ENCODE measurements around the gene XRCC6.
"Not testable (repeated sequence)": the region's sequence is repeated elsewhere in the genome, so short reads cannot be mapped to it uniquely, and the experiment has no call there.

The XRCC6 gene

GRCh38 chr22:41674846-41675340 is 53.8 kb downstream of the XRCC6 start:
- H3K4me3 ChIP-seq (ENCODE audit: insufficient read length, low read depth) = no peak overlapping the region
- peaks cover 53% of the 10 kb centered on the region for H3K36me3 ChIP-seq (ENCODE audit: insufficient read depth, insufficient read length, low read length)
- DNase-seq (ENCODE audit: low read depth, low spot score) = no peak
- H3K9me3 ChIP-seq (ENCODE audit: insufficient read depth, low read length) = no peaks in the 10 kb centered on the region
- TF ChIP-seq YY1 (IDR thresholded peaks at IDR 0.05; ENCODE audit: insufficient read depth, insufficient read length) (no peak), SUZ12 (IDR thresholded peaks at IDR 0.05; ENCODE audit: extremely low read depth, insufficient read depth, insufficient read length) (no peak), ZNF274 (IDR thresholded peaks at IDR 0.05; ENCODE audit: low read depth, low read length) (no peak)
- no peak overlapping the region for H3K9ac ChIP-seq (ENCODE audit: insufficient read length, low read depth)
- H3K27me3 ChIP-seq (ENCODE audit: insufficient read depth, insufficient read length) = no peaks in the 10 kb centered on the region
- H3K4me1 ChIP-seq (ENCODE audit: insufficient read depth, insufficient read length) = no peaks in the 10 kb centered on the region

DNA sequence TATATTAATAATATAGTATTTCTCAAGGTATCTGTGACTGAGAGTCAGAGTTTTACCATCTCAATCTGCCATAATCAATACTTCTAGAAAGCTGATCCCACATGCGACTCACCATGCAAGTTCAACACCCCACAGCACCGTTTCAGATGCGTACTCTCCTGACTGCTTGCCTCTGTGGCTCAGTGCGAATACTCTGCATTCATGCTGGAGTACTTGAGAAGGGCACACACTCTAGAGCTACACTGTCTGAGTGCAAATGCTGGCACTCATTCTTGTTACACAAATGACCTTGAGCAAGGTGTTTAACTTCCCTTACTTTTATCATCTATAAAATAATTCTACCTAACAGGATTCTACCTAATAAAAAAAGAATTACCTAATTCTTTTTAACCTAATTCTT is 55.0 kb downstream of the XRCC6 start:
- DNase-seq (ENCODE audit: low read depth, low spot score) = no peak
- H3K4me3 ChIP-seq (ENCODE audit: insufficient read length, low read depth) = no peak overlapping the region
- H3K9me3 ChIP-seq (ENCODE audit: insufficient read depth, low read length) = no peaks in the 10 kb centered on the region
- no peak overlapping the region for H3K9ac ChIP-seq (ENCODE audit: insufficient read length, low read depth)
- no peak for TF ChIP-seq YY1 (IDR thresholded peaks at IDR 0.05; ENCODE audit: insufficient read depth, insufficient read length)
- no peak for TF ChIP-seq ZNF274 (IDR thresholded peaks at IDR 0.05; ENCODE audit: low read depth, low read length)
- TF ChIP-seq SUZ12 (IDR thresholded peaks at IDR 0.05; ENCODE audit: extremely low read depth, insufficient read depth, insufficient read length) = no peak
- H3K27me3 ChIP-seq (ENCODE audit: insufficient read depth, insufficient read length) = no peaks in the 10 kb centered on the region
- H3K4me1 ChIP-seq (ENCODE audit: insufficient read depth, insufficient read length) = no peaks in the 10 kb centered on the region
- peaks cover 64% of the 10 kb centered on the region for H3K36me3 ChIP-seq (ENCODE audit: insufficient read depth, insufficient read length, low read length)

DNA sequence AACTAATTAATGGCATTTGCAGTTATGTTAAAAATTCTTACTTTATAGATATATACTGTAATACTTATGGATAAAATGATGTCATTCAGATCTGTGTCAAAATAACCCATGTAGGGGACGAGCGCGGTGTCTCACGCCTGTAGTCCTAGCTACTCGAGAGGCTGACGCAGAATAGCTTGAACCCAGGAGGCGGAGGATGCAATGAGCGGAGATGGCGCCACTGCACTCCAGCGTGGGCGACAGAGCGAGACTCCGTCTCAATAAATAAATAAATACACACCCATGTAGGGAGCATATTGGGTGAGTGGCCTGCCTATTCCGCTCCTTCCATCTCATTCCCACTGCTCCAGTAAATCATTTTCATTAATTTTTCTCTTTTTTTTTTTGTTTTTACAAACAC is 60.5 kb downstream of the XRCC6 start:
- Histone ChIP-seq H3K9ac (ENCODE audit: insufficient read length, low read depth) (no peak overlapping the region), H3K4me1 (ENCODE audit: insufficient read depth, insufficient read length) (no peaks in the 10 kb centered on the region), H3K27me3 (ENCODE audit: insufficient read depth, insufficient read length) (no peaks in the 10 kb centered on the region), H3K4me3 (ENCODE audit: insufficient read length, low read depth) (no peak overlapping the region), H3K9me3 (ENCODE audit: insufficient read depth, low read length) (no peaks in the 10 kb centered on the region), H3K36me3 (ENCODE audit: insufficient read depth, insufficient read length, low read length) (peaks cover 46% of the 10 kb centered on the region)
- TF ChIP-seq ZNF274 (IDR thresholded peaks at IDR 0.05; ENCODE audit: low read depth, low read length) (no peak), YY1 (IDR thresholded peaks at IDR 0.05; ENCODE audit: insufficient read depth, insufficient read length) (no peak), SUZ12 (IDR thresholded peaks at IDR 0.05; ENCODE audit: extremely low read depth, insufficient read depth, insufficient read length) (no peak)
- no peak for DNase-seq (ENCODE audit: low read depth, low spot score)

DNA sequence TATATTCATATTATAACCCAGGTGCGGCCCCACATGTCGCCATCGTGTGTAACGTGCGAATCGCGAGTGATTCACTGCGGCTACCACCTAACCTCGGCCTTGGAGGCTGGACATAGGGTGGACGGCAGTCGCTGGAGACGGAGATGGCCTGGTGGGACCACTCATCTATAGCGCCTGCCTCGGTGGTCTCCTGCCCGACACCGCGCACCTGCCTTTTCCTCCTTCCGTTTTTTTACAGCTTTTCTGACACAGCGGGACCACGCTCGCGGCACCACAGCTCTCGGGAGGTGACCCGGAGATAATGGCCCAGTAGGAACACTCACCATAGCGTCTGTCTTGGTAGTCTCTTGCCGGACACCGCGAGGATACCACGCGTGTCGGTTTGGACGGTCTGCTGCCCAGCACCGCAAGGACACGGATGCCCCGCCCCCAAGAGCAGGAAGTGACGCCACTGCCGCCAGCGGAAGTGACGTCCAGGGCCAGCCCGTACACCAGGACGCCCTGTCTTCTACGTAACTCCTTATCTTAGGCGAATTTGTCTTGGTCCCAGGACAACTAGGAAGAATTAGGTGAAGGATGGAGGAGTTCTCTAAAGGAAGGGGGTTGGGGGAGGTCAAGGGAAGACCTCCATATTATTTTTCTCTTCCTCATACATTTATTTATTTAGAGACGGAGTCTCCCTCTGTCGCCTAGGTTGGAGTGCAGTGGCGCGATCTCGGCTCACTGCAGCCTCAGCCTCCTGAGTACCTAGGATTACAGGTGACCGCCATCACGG is 61.1 kb downstream of the XRCC6 start:
- DNase-seq (ENCODE audit: low read depth, low spot score) = no peak
- peak overlapping the region; percentile 74 for H3K9ac ChIP-seq (ENCODE audit: insufficient read length, low read depth)

DNA sequence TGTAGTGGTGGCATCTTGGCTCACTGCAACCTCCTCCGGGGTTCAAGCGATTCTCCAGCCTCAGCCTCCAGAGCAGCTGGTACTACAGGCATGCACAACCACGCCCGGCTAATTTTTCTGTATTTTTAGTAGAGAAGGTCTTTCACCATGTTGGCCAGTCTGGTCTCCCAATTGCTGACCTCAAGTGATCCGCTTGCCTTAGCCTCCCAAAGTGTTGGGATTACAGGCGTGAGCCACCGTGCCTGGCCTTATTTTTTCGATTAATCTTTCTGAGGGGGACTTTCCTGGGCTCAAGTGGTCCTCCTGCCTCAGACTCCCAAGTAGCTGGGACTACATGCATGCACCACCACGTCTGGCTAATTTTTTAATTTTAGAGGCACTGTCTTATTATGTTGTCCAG is 62.0 kb downstream of the XRCC6 start:
- Histone ChIP-seq H3K9ac (ENCODE audit: insufficient read length, low read depth) (no peak overlapping the region), H3K4me1 (ENCODE audit: insufficient read depth, insufficient read length) (no peaks in the 10 kb centered on the region), H3K9me3 (ENCODE audit: insufficient read depth, low read length) (no peaks in the 10 kb centered on the region), H3K27me3 (ENCODE audit: insufficient read depth, insufficient read length) (no peaks in the 10 kb centered on the region), H3K4me3 (ENCODE audit: insufficient read length, low read depth) (no peak overlapping the region), H3K36me3 (ENCODE audit: insufficient read depth, insufficient read length, low read length) (peaks cover 39% of the 10 kb centered on the region)
- DNase-seq (ENCODE audit: low read depth, low spot score) = no peak
- TF ChIP-seq ZNF274 (IDR thresholded peaks at IDR 0.05; ENCODE audit: low read depth, low read length) (no peak), YY1 (IDR thresholded peaks at IDR 0.05; ENCODE audit: insufficient read depth, insufficient read length) (no peak), SUZ12 (IDR thresholded peaks at IDR 0.05; ENCODE audit: extremely low read depth, insufficient read depth, insufficient read length) (no peak)

More for the DNA sequence above, 61.1 kb downstream of the XRCC6 start:
- H3K4me3 ChIP-seq (ENCODE audit: insufficient read length, low read depth) = peak overlapping the region; percentile 64
- H3K4me1 ChIP-seq (ENCODE audit: insufficient read depth, insufficient read length) = no peaks in the 10 kb centered on the region
- peaks cover 44% of the 10 kb centered on the region for H3K36me3 ChIP-seq (ENCODE audit: insufficient read depth, insufficient read length, low read length)
- no peaks in the 10 kb centered on the region for H3K27me3 ChIP-seq (ENCODE audit: insufficient read depth, insufficient read length)
- no peak for TF ChIP-seq YY1 (IDR thresholded peaks at IDR 0.05; ENCODE audit: insufficient read depth, insufficient read length)
- TF ChIP-seq SUZ12 (IDR thresholded peaks at IDR 0.05; ENCODE audit: extremely low read depth, insufficient read depth, insufficient read length) = no peak
- no peak for TF ChIP-seq ZNF274 (IDR thresholded peaks at IDR 0.05; ENCODE audit: low read depth, low read length)
- H3K9me3 ChIP-seq (ENCODE audit: insufficient read depth, low read length) = no peaks in the 10 kb centered on the region

DNA sequence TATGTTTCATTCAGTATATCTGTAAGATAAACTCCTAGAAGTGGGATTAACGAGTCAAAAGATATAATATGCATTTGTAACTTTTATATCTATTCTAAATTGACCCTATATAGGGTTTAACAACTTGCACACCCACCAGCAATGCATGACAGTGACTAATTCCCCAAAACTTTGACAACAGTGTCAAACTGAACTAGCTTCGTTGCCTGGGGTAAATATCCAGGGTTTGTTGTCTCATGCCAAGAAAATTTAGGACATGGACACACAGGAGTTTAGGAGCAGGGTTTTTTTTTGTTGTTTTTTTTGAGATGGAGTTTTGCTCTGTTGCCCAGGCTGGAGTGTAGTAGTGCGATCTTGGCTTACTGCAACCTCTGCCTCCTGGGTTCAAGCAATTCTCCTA is 62.5 kb downstream of the XRCC6 start:
- H3K27me3 ChIP-seq (ENCODE audit: insufficient read depth, insufficient read length) = no peaks in the 10 kb centered on the region
- H3K36me3 ChIP-seq (ENCODE audit: insufficient read depth, insufficient read length, low read length) = peaks cover 33% of the 10 kb centered on the region
- H3K9me3 ChIP-seq (ENCODE audit: insufficient read depth, low read length) = no peaks in the 10 kb centered on the region
- no peak for DNase-seq (ENCODE audit: low read depth, low spot score)
- no peak overlapping the region for H3K4me3 ChIP-seq (ENCODE audit: insufficient read length, low read depth)
- no peak for TF ChIP-seq SUZ12 (IDR thresholded peaks at IDR 0.05; ENCODE audit: extremely low read depth, insufficient read depth, insufficient read length)
- no peak for TF ChIP-seq ZNF274 (IDR thresholded peaks at IDR 0.05; ENCODE audit: low read depth, low read length)
- H3K4me1 ChIP-seq (ENCODE audit: insufficient read depth, insufficient read length) = no peaks in the 10 kb centered on the region
- H3K9ac ChIP-seq (ENCODE audit: insufficient read length, low read depth) = no peak overlapping the region

GRCh38 chr22:41684194-41684593 is 63.1 kb downstream of the XRCC6 start:
- TF ChIP-seq ZNF274 (IDR thresholded peaks at IDR 0.05; ENCODE audit: low read depth, low read length) = no peak
- TF ChIP-seq YY1 (IDR thresholded peaks at IDR 0.05; ENCODE audit: insufficient read depth, insufficient read length) = no peak
- no peak for TF ChIP-seq SUZ12 (IDR thresholded peaks at IDR 0.05; ENCODE audit: extremely low read depth, insufficient read depth, insufficient read length)
- DNase-seq (ENCODE audit: low read depth, low spot score) = no peak
- Histone ChIP-seq H3K9me3 (ENCODE audit: insufficient read depth, low read length) (no peaks in the 10 kb centered on the region), H3K36me3 (ENCODE audit: insufficient read depth, insufficient read length, low read length) (peaks cover 27% of the 10 kb centered on the region), H3K4me1 (ENCODE audit: insufficient read depth, insufficient read length) (no peaks in the 10 kb centered on the region), H3K27me3 (ENCODE audit: insufficient read depth, insufficient read length) (no peaks in the 10 kb centered on the region), H3K9ac (ENCODE audit: insufficient read length, low read depth) (no peak overlapping the region), H3K4me3 (ENCODE audit: insufficient read length, low read depth) (no peak overlapping the region)

DNA sequence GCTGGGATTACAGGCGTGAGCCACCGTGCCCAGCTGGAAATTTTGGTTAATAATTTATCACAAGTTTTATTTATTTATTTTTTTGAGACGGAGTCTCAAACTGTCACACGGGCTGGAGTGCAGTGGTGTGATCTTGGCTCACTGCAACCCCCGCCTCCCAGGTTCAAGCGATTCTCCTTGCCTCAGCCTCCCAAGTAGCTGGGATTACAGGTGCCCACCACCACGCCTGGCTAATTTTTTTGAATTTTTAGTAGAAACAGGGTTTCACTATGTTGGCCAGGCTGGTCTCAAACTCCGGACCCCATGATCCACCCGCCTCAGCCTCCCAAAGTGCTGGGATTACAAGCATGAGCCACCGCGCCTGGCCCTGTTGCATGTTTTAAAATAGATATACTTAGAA is 65.8 kb downstream of the XRCC6 start:
- H3K27me3 ChIP-seq (ENCODE audit: insufficient read depth, insufficient read length); H3K4me3 ChIP-seq (ENCODE audit: insufficient read length, low read depth); H3K9me3 ChIP-seq (ENCODE audit: insufficient read depth, low read length); H3K9ac ChIP-seq (ENCODE audit: insufficient read length, low read depth); DNase-seq (ENCODE audit: low read depth, low spot score); H3K4me1 ChIP-seq (ENCODE audit: insufficient read depth, insufficient read length): not testable (repeated sequence)
- H3K36me3 ChIP-seq (ENCODE audit: insufficient read depth, insufficient read length, low read length) = peaks cover 14% of the 10 kb centered on the region

Measured in NT2/D1 (cell line).